ENCODE data around the gene CCDC160. TPM values are rescaled to one million over a fixed set of nuclear protein-coding genes. Genes with fewer than 3 reads are reported as not detected.

Gene CCDC160
- total RNA-seq, 6 experiments from 2014 or later, result not detected

- DNase-seq, result no peak
- no peak overlapping the region for H3K27ac Mint-ChIP-seq
Measured at GRCh38 chrX:134244043-134244442, 7.1 kb downstream of the CCDC160 start.

GRCh38 chrX:134246282-134246681, 9.3 kb downstream of the CCDC160 start:
- no peak for DNase-seq
- Mint-ChIP-seq H3K4me3 (no peak overlapping the region), H3K9me3 (no peaks in the 10 kb centered on the region), H3K27ac (no peak overlapping the region), H3K4me1 (ENCODE audit: low read depth) (peaks cover 13% of the 10 kb centered on the region; the same call in 1 of the 2 replicates), H3K36me3 (ENCODE audit: low read depth) (no peaks in the 10 kb centered on the region), H3K27me3 (ENCODE audit: insufficient read depth) (peaks cover 3% of the 10 kb centered on the region; the same call in 1 of the 2 replicates)
- no peak for TF ChIP-seq CTCF (IDR thresholded peaks at IDR 0.05)

More at GRCh38 chrX:134244043-134244442, 7.1 kb downstream of the CCDC160 start:
- Mint-ChIP-seq H3K36me3 (ENCODE audit: low read depth) (no peaks in the 10 kb centered on the region), H3K27me3 (ENCODE audit: insufficient read depth) (peaks cover 3% of the 10 kb centered on the region; the same call in 1 of the 2 replicates), H3K4me1 (ENCODE audit: low read depth) (peaks cover 13% of the 10 kb centered on the region; the same call in 1 of the 2 replicates), H3K4me3 (no peak overlapping the region), H3K9me3 (no peaks in the 10 kb centered on the region)
- no peak for TF ChIP-seq CTCF (IDR thresholded peaks at IDR 0.05)

- DNase-seq, result no peak
- H3K36me3 Mint-ChIP-seq (ENCODE audit: low read depth), result no peaks in the 10 kb centered on the region
- no peaks in the 10 kb centered on the region for H3K9me3 Mint-ChIP-seq
- H3K4me3 Mint-ChIP-seq, result no peak overlapping the region
- no peak overlapping the region for H3K27ac Mint-ChIP-seq
- peaks cover 3% of the 10 kb centered on the region; the same call in 1 of the 2 replicates for H3K27me3 Mint-ChIP-seq (ENCODE audit: insufficient read depth)
- peaks cover 13% of the 10 kb centered on the region; the same call in 1 of the 2 replicates for H3K4me1 Mint-ChIP-seq (ENCODE audit: low read depth)
- TF ChIP-seq CTCF (IDR thresholded peaks at IDR 0.05), result no peak
Measured at GRCh38 chrX:134247492-134247891, 10.5 kb downstream of the CCDC160 start.

- Mint-ChIP-seq H3K27me3 (ENCODE audit: insufficient read depth) (no peaks in the 10 kb centered on the region; the same call in 1 of the 2 replicates), H3K36me3 (ENCODE audit: low read depth) (no peaks in the 10 kb centered on the region), H3K27ac (no peak overlapping the region), H3K4me3 (no peak overlapping the region), H3K9me3 (no peaks in the 10 kb centered on the region), H3K4me1 (ENCODE audit: low read depth) (peaks cover 7% of the 10 kb centered on the region; the same call in 1 of the 2 replicates)
- no peak for DNase-seq
- TF ChIP-seq CTCF (IDR thresholded peaks at IDR 0.05), result no peak
Measured at GRCh38 chrX:134249241-134249640, 12.3 kb downstream of the CCDC160 start.

- Mint-ChIP-seq H3K9me3 (no peaks in the 10 kb centered on the region), H3K27ac (no peak overlapping the region), H3K4me3 (no peak overlapping the region), H3K36me3 (ENCODE audit: low read depth) (no peaks in the 10 kb centered on the region), H3K27me3 (ENCODE audit: insufficient read depth) (peaks cover 3% of the 10 kb centered on the region), H3K4me1 (ENCODE audit: low read depth) (no peaks in the 10 kb centered on the region)
- DNase-seq, result no peak
- no peak for TF ChIP-seq CTCF (IDR thresholded peaks at IDR 0.05)
Measured at GRCh38 chrX:134251241-134251640, 14.3 kb downstream of the CCDC160 start.

Measured in HFFc6 (cell line).